Nephron progenitor cell (in vitro differentiated cells): ENCODE data around the gene MBD3L2B.

Source experiments
- DNase-seq: peaks from one replicate; pipeline ENCODE4 v3.0.0; 2021
- H3K27ac Mint-ChIP-seq: 2 replicates; pipeline ENCODE4 v1.8.0; 2021; ENCODE audit warnings: mild to moderate bottlenecking, moderate library complexity, mixed read lengths
- H3K27me3 Mint-ChIP-seq: 2 replicates; pipeline ENCODE4 v1.8.0; 2021; ENCODE audit warnings: mild to moderate bottlenecking, low read depth, mixed read lengths; ENCODE audit not compliant: poor library complexity
- H3K36me3 Mint-ChIP-seq: 2 replicates; pipeline ENCODE4 v1.8.0; 2021; ENCODE audit warnings: low read depth, mixed read lengths
- H3K4me1 Mint-ChIP-seq: 2 replicates; pipeline ENCODE4 v1.8.0; 2021; ENCODE audit warnings: mixed read lengths
- H3K4me3 Mint-ChIP-seq: 2 replicates; pipeline ENCODE4 v1.8.0; 2021; ENCODE audit warnings: mild to moderate bottlenecking, moderate library complexity, mixed read lengths
- H3K9me3 Mint-ChIP-seq: 2 replicates; pipeline ENCODE4 v1.8.0; 2021; ENCODE audit warnings: mild to moderate bottlenecking, moderate library complexity, mixed read lengths
- TF ChIP-seq, protein P1 (sequence below): fragments of 200-600 bp; sonication (generic); IDR thresholded peaks from 2 replicates; pipeline ENCODE4 v1.5.0; 2021; ENCODE audit warnings: antibody characterized with exemption

The MBD3L2B gene

DNA sequence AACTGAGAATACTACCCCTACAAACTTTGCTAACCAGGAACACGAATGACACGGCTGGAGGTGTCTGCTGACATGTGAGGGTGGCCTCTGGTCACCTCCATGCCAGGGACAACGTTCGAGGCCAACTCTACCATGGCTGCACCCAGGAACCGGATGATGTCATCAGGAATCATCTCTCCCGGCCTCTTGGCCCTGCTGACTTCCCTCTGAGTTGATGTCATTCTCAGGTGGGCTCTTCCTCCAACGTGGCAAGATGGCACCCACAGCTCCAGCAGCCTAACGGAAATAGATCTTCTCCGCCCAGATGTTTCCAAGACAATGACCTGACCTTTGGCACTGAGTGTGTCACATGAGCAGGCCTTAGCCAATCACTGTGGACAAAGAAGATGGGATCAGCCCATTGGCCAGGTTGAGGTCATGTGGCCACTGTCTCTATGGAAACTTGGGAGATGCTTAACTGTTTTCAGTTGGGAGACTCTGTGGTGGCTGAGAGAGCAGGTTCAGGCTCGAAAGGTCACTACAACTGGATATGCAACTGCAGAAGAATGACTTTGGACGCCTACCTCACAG lies 15.0 kb downstream of the MBD3L2B start:
- Mint-ChIP-seq H3K4me3 (no peak overlapping the region), H3K4me1 (no peaks in the 10 kb centered on the region), H3K27me3 (peaks cover 6% of the 10 kb centered on the region), H3K27ac (no peak overlapping the region), H3K36me3 (no peaks in the 10 kb centered on the region), H3K9me3 (peaks cover 64% of the 10 kb centered on the region)
- TF ChIP-seq, protein P1, sequence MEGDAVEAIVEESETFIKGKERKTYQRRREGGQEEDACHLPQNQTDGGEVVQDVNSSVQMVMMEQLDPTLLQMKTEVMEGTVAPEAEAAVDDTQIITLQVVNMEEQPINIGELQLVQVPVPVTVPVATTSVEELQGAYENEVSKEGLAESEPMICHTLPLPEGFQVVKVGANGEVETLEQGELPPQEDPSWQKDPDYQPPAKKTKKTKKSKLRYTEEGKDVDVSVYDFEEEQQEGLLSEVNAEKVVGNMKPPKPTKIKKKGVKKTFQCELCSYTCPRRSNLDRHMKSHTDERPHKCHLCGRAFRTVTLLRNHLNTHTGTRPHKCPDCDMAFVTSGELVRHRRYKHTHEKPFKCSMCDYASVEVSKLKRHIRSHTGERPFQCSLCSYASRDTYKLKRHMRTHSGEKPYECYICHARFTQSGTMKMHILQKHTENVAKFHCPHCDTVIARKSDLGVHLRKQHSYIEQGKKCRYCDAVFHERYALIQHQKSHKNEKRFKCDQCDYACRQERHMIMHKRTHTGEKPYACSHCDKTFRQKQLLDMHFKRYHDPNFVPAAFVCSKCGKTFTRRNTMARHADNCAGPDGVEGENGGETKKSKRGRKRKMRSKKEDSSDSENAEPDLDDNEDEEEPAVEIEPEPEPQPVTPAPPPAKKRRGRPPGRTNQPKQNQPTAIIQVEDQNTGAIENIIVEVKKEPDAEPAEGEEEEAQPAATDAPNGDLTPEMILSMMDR, result no peak
- no peak for DNase-seq

DNA sequence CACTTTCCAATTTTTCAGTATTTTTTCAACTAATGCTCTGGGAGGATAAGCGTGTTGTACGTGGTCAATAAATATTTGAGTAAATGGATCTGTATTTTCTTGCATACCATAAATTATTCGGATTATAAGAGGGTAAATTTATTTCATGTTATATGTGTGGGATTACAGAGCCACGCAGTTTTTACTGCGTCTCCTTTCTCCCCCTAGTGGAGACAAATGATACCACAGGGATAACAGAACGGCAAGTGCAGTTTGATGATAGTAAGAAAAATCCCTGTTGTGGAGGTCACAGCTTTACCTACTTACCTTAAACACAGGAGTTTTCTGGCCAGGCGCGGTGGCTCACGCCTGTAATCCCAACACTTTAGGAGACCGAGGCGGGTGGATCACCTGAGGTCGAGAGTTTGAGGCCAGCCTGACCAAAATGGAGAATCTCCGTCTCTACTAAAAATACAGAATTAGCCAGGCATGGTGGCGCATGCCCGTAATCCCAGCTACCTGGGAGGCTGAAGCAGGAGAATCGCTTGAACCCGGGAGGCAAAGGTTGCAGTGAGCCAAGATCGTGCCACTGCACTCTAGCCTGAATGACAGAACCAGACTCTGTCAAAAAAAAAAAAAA lies 16.8 kb downstream of the MBD3L2B start:
- Mint-ChIP-seq H3K27ac (no peak overlapping the region), H3K4me1 (no peaks in the 10 kb centered on the region), H3K36me3 (no peaks in the 10 kb centered on the region), H3K27me3 (peaks cover 6% of the 10 kb centered on the region), H3K9me3 (peaks cover 69% of the 10 kb centered on the region), H3K4me3 (no peak overlapping the region)
- TF ChIP-seq, protein P1, result peak; percentile 58
- DNase-seq, result peak; percentile 4

DNA sequence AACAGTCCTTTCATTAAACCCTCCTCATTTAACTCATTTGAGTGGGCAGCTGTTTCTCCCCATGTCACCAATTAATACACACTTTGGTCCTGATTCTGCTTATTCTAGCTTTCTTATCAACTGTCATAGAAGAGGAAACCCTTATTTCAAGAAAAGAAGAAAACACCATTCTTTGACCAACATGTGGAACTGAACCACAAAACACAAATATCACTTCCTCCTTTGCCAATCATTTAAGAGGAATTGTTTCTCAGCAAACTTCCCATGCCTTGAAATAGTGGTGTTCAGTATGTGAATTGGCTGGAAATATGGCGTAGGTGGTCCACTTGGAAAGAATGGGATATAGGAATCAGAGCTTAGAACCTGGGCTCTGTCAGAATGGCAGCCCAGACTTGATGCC lies 20.4 kb downstream of the MBD3L2B start:
- H3K36me3 Mint-ChIP-seq, result no peaks in the 10 kb centered on the region
- peaks cover 3% of the 10 kb centered on the region for H3K27me3 Mint-ChIP-seq
- no peak overlapping the region for H3K4me3 Mint-ChIP-seq
- TF ChIP-seq, protein P1, result no peak
- H3K27ac Mint-ChIP-seq, result no peak overlapping the region
- no peaks in the 10 kb centered on the region for H3K4me1 Mint-ChIP-seq
- peaks cover 70% of the 10 kb centered on the region for H3K9me3 Mint-ChIP-seq
- DNase-seq, result no peak

DNA sequence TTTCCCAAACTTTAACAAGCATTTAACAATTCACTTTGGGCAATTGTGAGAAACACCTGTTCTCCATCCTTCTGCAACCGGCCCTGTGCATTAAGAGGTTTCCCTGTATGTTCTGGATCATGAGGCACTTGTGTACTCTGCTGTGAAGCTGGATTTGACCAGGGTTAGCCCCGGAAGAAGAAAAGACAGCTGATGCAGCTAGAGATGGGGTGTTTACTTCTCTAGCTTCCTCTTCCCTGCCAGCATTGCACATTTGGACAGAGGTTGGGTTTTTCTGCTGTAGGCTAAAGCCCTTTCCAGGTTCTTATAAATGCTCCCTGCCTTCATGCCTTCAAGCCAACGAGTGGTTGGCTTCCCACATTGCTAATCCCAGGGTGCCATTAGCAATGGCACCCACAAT lies 20.9 kb downstream of the MBD3L2B start:
- Mint-ChIP-seq H3K27me3 (peaks cover 3% of the 10 kb centered on the region), H3K4me1 (no peaks in the 10 kb centered on the region), H3K36me3 (peaks cover 1% of the 10 kb centered on the region), H3K4me3 (no peak overlapping the region), H3K9me3 (peaks cover 75% of the 10 kb centered on the region), H3K27ac (no peak overlapping the region)
- TF ChIP-seq, protein P1, result no peak
- DNase-seq, result no peak

DNA sequence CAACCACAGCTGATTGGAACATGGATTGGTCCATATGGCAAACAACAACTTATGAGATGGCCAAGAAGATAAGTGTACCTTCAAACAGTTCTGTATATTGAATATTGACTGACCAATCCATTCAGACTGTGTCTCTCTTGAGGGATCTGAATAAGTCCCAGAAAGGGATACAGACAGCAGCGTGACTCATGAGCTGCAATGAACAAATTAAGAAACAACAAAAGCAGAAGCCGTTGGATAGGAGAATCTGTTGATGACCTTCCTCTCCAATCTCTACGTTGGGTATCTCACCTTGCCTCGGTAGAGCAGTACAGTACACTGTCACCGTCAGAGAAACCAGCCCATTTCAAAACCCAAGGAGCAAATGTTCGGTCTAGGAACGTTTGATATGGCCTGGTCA lies 21.3 kb downstream of the MBD3L2B start:
- no peaks in the 10 kb centered on the region for H3K4me1 Mint-ChIP-seq
- no peak overlapping the region for H3K4me3 Mint-ChIP-seq
- peaks cover 3% of the 10 kb centered on the region for H3K27me3 Mint-ChIP-seq
- H3K36me3 Mint-ChIP-seq, result peaks cover 5% of the 10 kb centered on the region
- DNase-seq, result no peak
- TF ChIP-seq, protein P1, result no peak
- H3K27ac Mint-ChIP-seq, result no peak overlapping the region
- peaks cover 78% of the 10 kb centered on the region for H3K9me3 Mint-ChIP-seq
